IMR-90 (cell line): ENCODE data around the gene GRIFIN. TPM values are rescaled to one million over a fixed set of nuclear protein-coding genes. Genes with fewer than 3 reads are reported as not detected.

Source experiments
- CEBPB ChIP-seq: IDR thresholded peaks from 2 replicates; pipeline ENCODE4 v1.6.1; 2012; ENCODE audit warnings: low read depth, low read length, improper control_type of control experiment
- CTCF ChIP-seq: conservative IDR thresholded peaks from 2 replicates; pipeline ENCODE4 v1.5.1; 2012; ENCODE audit warnings: mild to moderate bottlenecking, low read depth, low read length, improper control_type of control experiment
- SMC3 ChIP-seq: fragments of 150-350 bp; IDR thresholded peaks from 2 replicates; pipeline ENCODE4 v1.6.1; 2016; ENCODE audit warnings: low read depth, mild to moderate bottlenecking, antibody characterized with exemption, low read length, moderate library complexity
- USF2 ChIP-seq: fragments of 150-350 bp; IDR thresholded peaks from 2 replicates; pipeline ENCODE4 v1.6.1; 2017; ENCODE audit warnings: mild to moderate bottlenecking, antibody characterized with exemption, low read length, low read depth
- polyA plus RNA-seq, 3 experiments: library from polyadenylated mRNA; depleted of rRNA; stranded (reverse); fragments of >200 nt; gene quantifications; 2 replicates each; pipeline ENCODE4 v1.2.3, GENCODE V29; 2012; ENCODE audit warnings: low replicate concordance in 1 of 3
- total RNA-seq: library from RNA; depleted of rRNA; stranded (reverse); fragments of >200 nt; gene quantifications from 2 replicates; pipeline ENCODE4 v1.2.3, GENCODE V29; 2012

Gene GRIFIN
- total and polyA plus RNA-seq, 2 of the 4 experiments (the other 2 are of a cell fraction): not detected

GRCh38 chr7:2501947-2502646 is 25.9 kb upstream of the GRIFIN start (continued):
- TF ChIP-seq CEBPB: no peak
- TF ChIP-seq USF2: no peak
- TF ChIP-seq CTCF: no peak
- TF ChIP-seq SMC3: no peak
